ENCODE results near the gene PIAS1.
A peak's percentile ranks its signal among the peaks of the same experiment; 100 is the strongest.
"Not testable (repeated sequence)": the region's sequence is repeated elsewhere in the genome, so short reads cannot be mapped to it uniquely, and the experiment has no call there.

The PIAS1 gene

DNA sequence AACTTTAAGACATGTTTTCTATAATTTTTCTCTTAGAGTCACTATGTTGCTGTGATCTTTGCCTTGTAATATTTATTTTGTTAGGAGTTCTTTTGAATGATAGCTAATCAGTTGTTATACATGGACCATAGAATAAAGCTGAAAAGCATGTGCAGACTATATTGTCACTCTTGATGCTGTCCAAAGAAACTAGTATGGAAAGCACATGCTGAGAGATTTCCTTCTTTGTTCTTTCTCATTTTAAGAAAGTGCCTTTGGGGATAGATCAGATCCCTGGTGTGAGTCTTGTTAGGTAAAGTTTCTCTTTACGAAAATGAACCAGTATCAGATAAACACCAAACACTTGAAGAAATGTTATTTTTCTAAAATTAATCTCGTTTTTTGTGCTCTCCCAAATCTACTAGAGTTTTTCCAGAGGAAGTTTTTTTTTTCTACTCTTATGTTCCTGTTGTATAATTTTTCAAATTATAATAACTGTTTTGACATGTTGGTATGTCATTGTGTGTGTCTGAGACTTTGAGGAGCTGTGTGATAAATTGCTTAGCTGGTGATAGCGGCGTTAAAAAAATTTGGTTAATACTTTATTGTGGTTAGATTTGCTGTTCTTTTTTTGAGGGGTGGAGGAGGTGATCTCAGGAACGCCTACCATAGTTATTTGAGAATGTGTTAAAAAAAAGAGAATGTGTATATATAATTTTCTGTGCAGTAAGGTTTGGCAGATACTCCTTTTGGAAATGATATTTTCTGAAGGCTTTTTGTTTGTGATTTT lies 2.2 kb downstream of the PIAS1 start (continued):
- TF ChIP-seq, protein P1, sequence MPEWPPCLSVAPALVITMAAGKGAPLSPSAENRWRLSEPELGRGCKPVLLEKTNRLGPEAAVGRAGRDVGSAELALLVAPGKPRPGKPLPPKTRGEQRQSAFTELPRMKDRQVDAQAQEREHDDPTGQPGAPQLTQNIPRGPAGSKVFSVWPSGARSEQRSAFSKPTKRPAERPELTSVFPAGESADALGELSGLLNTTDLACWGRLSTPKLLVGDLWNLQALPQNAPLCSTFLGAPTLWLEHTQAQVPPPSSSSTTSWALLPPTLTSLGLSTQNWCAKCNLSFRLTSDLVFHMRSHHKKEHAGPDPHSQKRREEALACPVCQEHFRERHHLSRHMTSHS (tag by site-specific recombination; IDR thresholded peaks at IDR 0.05) = no peak
- no peak for TF ChIP-seq ZNF658 (tag by site-specific recombination; IDR thresholded peaks at IDR 0.05)

DNA sequence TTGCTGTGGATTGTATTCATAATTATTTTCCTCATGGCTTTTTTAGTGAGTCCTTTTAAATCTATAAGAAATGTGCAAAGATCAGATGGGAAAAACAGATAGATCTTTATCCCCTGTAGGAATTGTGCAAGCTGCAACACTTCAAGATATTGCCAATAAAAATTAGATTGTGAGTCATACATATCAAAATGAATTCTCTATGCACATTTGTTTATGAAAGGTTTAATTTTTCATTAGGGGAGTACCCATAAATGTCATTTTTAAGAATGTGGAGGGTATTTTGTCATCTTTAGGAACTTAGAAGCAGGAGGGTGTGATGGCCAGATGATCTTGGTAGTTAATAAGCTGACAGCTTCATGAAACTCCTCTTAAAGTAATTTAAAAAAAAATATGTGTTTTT lies 2.9 kb downstream of the PIAS1 start:
- no peaks in the 10 kb centered on the region for H3K9me3 ChIP-seq (ENCODE audit: control insufficient read depth, insufficient read depth, low read depth, low read length)
- H3K27ac ChIP-seq (ENCODE audit: extremely low read depth, low read depth, low read length) = no peak overlapping the region
- ChIA-PET POLR2A (interaction anchor here (0.5 to 0.8 kb wide), 2 partner anchors 8 to 536 kb away, joined by 3 read pairs; no protein-coding TSS in a partner anchor), CTCF (interaction anchor here (0.7 to 1.7 kb wide), 3 partner anchors 20 to 975 kb away, joined by 3 to 4 read pairs (median 3); no protein-coding TSS in a partner anchor)
- peaks cover 36% of the 10 kb centered on the region for H3K4me1 ChIP-seq (ENCODE audit: control insufficient read depth, insufficient read depth, low read length)
- no peak overlapping the region for H3K4me3 ChIP-seq (ENCODE audit: low read depth, low read length)
- H3K36me3 ChIP-seq (ENCODE audit: control insufficient read depth in 2 of 2, insufficient read depth in 1 of 2, low read length in 2 of 2) = peaks cover 0 to 8% of the 10 kb centered on the region in 2 experiments; a peak in 1 of 3 replicates
- TF ChIP-seq ZNF391 (tag by site-specific recombination; IDR thresholded peaks at IDR 0.05; ENCODE audit: borderline replicate concordance, low read depth) = no peak
- TF ChIP-seq, protein P2, sequence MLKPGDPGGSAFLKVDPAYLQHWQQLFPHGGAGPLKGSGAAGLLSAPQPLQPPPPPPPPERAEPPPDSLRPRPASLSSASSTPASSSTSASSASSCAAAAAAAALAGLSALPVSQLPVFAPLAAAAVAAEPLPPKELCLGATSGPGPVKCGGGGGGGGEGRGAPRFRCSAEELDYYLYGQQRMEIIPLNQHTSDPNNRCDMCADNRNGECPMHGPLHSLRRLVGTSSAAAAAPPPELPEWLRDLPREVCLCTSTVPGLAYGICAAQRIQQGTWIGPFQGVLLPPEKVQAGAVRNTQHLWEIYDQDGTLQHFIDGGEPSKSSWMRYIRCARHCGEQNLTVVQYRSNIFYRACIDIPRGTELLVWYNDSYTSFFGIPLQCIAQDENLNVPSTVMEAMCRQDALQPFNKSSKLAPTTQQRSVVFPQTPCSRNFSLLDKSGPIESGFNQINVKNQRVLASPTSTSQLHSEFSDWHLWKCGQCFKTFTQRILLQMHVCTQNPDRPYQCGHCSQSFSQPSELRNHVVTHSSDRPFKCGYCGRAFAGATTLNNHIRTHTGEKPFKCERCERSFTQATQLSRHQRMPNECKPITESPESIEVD (tag by site-specific recombination; IDR thresholded peaks at IDR 0.05) = peak; percentile 90

DNA sequence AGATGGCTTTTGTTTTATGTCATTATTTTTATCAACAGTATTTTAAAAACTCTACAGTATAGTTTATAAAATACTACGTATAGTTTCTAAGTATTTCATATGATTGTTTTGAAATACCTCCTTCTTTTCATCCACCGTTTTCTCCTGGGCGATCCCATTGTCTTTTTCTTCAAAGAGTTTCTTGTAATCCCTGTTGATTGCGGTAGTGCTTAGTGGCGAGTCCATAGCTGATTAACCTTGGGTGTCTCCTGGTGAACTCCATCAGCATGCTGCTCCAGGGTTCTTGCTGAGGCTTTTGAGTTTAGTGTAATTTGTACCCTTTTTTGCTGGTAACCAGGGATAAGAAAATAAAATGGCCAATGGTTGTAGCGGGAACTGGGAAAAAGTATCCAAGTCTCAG lies 3.6 kb downstream of the PIAS1 start:
- no peak overlapping the region for H3K4me3 ChIP-seq (ENCODE audit: low read depth, low read length)
- CTCF ChIA-PET = interaction anchor here (0.8 kb wide), 1 partner anchor 19 kb away, joined by 4 read pairs; no protein-coding TSS in a partner anchor
- TF ChIP-seq ZXDB (tag by site-specific recombination; IDR thresholded peaks at IDR 0.05) = no peak
- TF ChIP-seq, protein P3, sequence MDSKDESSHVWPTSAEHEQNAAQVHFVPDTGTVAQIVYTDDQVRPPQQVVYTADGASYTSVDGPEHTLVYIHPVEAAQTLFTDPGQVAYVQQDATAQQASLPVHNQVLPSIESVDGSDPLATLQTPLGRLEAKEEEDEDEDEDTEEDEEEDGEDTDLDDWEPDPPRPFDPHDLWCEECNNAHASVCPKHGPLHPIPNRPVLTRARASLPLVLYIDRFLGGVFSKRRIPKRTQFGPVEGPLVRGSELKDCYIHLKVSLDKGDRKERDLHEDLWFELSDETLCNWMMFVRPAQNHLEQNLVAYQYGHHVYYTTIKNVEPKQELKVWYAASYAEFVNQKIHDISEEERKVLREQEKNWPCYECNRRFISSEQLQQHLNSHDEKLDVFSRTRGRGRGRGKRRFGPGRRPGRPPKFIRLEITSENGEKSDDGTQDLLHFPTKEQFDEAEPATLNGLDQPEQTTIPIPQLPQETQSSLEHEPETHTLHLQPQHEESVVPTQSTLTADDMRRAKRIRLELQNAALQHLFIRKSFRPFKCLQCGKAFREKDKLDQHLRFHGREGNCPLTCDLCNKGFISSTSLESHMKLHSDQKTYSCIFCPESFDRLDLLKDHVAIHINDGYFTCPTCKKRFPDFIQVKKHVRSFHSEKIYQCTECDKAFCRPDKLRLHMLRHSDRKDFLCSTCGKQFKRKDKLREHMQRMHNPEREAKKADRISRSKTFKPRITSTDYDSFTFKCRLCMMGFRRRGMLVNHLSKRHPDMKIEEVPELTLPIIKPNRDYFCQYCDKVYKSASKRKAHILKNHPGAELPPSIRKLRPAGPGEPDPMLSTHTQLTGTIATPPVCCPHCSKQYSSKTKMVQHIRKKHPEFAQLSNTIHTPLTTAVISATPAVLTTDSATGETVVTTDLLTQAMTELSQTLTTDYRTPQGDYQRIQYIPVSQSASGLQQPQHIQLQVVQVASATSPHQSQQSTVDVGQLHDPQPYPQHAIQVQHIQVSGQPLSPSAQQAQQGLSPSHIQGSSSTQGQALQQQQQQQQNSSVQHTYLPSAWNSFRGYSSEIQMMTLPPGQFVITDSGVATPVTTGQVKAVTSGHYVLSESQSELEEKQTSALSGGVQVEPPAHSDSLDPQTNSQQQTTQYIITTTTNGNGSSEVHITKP (tag by site-specific recombination; IDR thresholded peaks at IDR 0.05) = peak; percentile 37
- TF ChIP-seq MZF1 (tag by site-specific recombination; IDR thresholded peaks at IDR 0.05; ENCODE audit: borderline replicate concordance) = peak; percentile 91; the same call in 1 of the 2 replicates
- TF ChIP-seq ZNF324 (tag by site-specific recombination; IDR thresholded peaks at IDR 0.05) = no peak
- peaks cover 0 to 8% of the 10 kb centered on the region in 2 experiments; a peak in 1 of 3 replicates for H3K36me3 ChIP-seq (ENCODE audit: control insufficient read depth in 2 of 2, insufficient read depth in 1 of 2, low read length in 2 of 2)
- no peak overlapping the region for H3K27ac ChIP-seq (ENCODE audit: extremely low read depth, low read depth, low read length)
- H3K9me3 ChIP-seq (ENCODE audit: control insufficient read depth, insufficient read depth, low read depth, low read length) = no peaks in the 10 kb centered on the region
- POLR2A ChIA-PET = interaction anchor here (0.8 kb wide), 1 partner anchor 537 kb away, joined by 3 read pairs; no protein-coding TSS in a partner anchor
- peaks cover 42% of the 10 kb centered on the region for H3K4me1 ChIP-seq (ENCODE audit: control insufficient read depth, insufficient read depth, low read length)

DNA sequence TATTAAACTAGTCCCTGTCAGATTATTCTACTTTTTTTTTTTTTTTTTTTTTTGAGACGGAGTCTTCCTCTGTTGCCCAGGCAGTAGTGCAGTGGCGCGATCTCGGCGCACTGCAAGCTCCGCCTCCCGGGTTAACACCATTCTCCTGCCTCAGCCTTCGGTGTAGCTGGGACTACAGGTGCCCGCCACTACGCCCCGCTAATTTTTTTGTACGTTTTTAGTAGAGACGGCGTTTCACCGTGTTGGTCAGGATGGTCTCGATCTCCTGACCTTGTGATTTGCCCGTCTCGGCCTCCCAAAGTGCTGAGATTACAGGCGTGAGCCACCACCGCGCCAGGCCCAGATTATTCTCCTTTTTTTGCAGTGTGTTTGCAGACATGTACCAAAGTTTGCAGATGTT lies 4.9 kb downstream of the PIAS1 start:
- CTCF ChIA-PET; H3K4me3 ChIP-seq (ENCODE audit: low read depth, low read length); H3K36me3 ChIP-seq (ENCODE audit: control insufficient read depth in 2 of 2, insufficient read depth in 1 of 2, low read length in 2 of 2); H3K9me3 ChIP-seq (ENCODE audit: control insufficient read depth, insufficient read depth, low read depth, low read length); POLR2A ChIA-PET; H3K27ac ChIP-seq (ENCODE audit: extremely low read depth, low read depth, low read length): not testable (repeated sequence)
- H3K4me1 ChIP-seq (ENCODE audit: control insufficient read depth, insufficient read depth, low read length) = peaks cover 40% of the 10 kb centered on the region

Measured in HEK293 (cell line).